Limb (tissue), 2 donors: ENCODE results near the gene SLC22A5.
"Not testable (repeated sequence)": the region's sequence is repeated elsewhere in the genome, so short reads cannot be mapped to it uniquely, and the experiment has no call there.

Experiments used
- DNase-seq, 2 donors: peaks; one replicate each; pipeline ENCODE4 v3.0.0-alpha.2; 2016; ENCODE audit errors: extremely low spot score in 2 of 2

The SLC22A5 gene

GRCh38 chr5:132387640-132388117 lies 18.2 kb downstream of the SLC22A5 start:
- DNase-seq, result peak; percentile 64 to 68

DNA sequence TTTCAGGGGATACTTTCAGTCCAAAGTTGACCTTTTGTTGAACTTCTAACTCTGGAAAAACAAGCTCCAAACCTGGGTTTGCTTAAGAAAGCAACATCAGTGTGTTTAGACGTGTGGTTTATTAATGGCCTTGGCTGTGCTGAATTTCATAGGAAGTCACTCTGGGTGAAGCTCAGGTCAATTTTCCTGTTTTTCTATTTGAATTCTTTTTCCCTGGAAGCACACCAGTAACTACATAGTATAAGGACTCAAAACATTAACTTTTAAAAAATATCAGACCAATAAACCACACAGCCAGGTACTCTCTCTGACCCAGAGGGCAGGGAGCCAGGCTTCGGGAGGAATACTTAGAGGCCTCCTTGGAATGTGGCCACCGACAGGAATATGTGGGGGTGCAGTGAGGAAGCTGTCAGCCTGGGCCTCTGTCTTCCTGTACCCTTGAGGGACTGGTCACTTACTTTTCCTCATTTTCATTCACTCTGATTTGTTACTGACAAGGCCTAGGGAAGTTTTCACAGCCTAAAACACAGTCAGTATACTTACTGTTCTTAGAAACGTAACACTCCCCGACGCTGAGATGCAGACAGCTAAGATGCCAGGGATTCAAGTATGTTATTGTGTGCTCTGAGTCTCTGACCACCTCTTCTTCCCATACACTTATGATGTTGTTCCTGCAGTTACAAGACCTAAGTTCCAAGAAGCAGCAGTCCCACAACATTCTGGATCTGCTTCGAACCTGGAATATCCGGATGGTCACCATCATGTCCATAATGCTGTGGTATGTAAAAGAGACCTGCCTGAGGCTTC lies 18.9 kb downstream of the SLC22A5 start:
- peak; percentile 61 to 67 for DNase-seq

GRCh38 chr5:132389051-132389331 lies 19.5 kb downstream of the SLC22A5 start:
- DNase-seq, result no peak

DNA sequence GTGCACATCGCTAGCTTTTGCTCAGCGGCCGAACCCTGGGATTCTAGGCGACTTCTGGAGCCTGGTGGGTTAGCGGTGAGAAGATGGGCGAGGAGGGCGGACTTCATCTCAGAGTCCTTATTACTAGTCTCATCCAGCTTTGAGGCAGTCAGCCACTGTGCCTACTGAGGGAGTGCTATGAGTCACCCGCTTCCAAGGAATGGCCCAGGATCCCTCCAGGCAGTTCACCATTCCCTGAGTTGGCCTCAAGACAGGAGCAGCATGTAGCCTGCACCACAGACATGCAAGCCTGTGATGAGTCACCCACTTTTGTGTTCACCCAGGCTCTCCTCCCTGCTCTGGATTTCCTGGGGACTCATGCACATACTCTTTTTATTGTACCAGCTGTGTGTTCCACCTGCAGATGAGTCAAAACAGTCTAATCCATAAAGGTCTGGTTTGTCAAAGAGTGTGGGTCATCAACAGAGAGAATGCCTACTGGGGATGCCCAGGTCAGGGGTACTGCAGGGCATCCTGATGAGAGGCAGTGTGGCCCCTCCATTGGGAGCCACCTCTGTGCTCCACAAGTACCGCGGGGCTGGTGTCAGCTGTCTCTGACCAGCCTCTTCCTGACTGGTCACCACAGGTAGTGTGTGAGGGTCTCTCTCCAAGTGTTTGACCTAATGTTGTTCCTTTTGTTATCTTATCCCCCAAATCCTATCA lies 20.2 kb downstream of the SLC22A5 start:
- DNase-seq, result no peak

DNA sequence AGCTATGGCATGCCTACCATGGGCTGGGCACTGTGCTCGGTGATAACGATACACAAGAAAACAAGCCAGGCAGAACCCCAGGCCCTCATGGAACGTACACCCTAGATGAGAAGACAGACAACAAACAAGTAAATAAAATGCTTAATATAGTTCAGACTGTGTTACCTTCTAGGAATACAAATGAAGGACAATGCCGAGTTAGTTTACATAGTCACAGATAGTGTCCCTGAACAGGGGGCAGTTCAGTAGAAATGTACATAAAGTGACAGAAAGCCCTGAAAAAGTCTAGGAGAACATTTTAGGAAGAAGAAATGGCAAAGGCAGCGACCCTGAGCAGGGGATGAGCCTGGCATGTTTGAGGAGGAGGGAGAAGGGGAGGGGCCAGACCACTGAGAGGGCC lies 21.7 kb downstream of the SLC22A5 start:
- DNase-seq, result no peak

DNA sequence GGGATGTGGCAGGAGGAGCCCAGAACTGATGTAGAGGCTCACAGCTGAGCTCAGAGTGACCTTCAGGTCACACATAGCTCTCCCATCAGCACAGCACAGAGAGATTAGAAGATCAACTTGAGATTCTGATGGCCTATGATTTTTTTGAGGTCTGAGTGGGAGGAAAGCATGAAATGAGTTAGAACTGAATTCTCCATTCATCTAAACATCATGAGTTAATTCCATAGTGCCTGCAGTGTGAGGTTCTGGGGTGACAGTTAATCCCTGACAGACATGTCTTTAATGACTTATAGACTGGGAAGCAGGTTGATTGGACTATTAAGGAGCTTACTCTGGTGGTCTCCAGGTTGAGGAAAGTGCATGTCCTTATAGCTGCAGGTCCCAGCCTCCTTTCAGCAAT lies 22.4 kb downstream of the SLC22A5 start:
- no peak for DNase-seq

GRCh38 chr5:132392411-132392810 lies 22.9 kb downstream of the SLC22A5 start:
- no peak for DNase-seq

GRCh38 chr5:132392978-132393825 lies 23.7 kb downstream of the SLC22A5 start:
- no peak for DNase-seq

- no peak for DNase-seq
Observed at GRCh38 chr5:132394667-132395259, 25.3 kb downstream of the SLC22A5 start.

DNA sequence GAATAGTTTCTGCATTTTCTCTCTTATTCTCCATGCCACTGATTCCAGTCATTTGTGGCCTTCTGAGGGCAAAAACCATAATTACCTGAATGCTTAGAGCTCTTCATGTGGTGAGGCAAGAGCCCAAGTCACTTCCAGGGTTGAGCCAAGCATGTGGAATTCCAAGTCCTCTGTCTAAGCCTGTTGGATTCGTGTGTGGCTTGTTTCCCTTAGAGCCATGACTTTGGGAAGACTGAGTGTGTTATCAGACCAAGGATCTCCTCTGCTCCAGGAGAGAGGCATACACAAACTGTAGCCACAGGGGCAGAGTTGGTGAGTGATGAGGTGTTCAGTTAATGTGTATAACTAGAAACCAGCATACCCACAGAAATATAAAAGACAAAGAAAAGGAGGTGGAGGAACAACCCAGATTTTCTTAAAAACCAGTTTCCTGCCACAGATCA lies 27.1 kb downstream of the SLC22A5 start:
- DNase-seq, result no peak

DNA sequence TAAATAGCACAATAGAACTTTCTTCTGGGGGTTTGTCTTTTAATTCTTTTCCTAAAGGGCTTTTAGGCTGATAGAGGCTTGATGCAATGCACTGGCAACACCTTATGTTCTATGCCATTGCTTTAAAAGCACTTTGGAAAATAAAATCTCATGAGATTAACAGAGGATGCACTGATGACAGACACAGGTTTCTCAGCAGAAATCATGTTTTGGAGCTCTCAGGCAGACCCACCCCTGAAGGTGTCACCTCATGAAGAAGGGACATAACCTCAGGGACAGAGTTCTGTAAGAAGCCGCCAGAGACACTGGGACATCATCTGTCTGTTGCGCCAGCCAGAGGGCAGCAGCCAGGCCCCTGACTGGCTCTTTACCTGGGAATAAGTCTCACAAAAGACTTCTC lies 27.7 kb downstream of the SLC22A5 start:
- DNase-seq, result no peak

- not testable (repeated sequence) for DNase-seq
Observed at GRCh38 chr5:132397936-132398675, 28.6 kb downstream of the SLC22A5 start.

DNA sequence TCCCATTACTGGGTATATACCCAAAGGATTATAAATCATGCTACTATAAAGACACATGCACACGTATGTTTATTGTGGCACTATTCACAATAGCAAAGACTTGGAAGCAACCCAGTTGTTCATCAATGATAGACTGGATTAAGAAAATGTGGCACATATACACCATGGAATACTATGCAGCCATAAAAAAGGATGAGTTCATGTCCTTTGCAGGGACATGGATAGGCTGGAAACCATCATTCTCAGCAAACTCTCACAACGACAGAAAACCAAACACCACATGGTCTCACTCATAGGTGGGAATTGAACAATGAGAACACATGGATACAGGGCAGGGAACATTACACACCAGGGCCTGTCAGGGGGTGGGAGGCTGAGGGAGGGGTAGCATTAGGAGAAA lies 34.5 kb downstream of the SLC22A5 start:
- not testable (repeated sequence) for DNase-seq

- no peak for DNase-seq
Observed at GRCh38 chr5:132405646-132406045, 36.1 kb downstream of the SLC22A5 start.

GRCh38 chr5:132406144-132406783 lies 36.8 kb downstream of the SLC22A5 start:
- DNase-seq, result no peak

DNA sequence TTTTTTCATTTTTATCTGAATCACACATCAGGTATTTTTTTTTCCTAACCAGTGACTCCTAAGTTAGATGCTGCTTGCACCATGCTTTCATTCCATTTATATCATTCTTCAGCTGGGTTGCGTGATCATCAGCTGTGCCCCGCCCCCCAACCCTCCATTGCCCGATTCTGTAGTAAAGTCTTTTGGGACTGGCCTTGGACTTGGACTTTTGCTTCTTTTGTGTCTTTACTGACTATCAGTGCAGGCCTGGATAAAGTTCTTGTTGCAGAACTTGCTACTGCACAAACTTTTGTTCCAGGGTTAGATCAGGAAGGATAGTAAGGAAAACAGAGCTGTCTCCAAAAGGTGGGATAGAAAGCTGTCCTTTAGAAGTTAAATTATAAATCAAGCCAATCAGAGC lies 38.5 kb downstream of the SLC22A5 start:
- DNase-seq, result no peak

DNA sequence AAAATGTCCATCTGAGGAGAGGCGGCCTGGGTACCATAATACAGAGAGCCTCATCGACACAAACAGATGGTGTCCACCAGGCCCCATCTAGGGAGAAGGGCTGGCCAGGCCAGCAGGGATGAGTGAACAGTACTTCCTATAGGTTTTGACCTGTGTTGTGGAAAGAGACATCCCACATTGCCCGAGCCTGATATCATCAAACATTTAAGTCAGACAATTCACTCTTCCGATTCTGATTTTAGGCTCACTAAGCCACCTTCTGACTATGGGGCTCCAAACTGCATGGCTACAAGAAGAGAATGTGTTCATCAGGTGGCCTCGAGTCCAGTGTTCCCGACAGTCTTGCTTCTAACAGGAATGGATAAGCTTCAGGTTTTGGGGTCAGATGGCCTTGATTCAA lies 38.9 kb downstream of the SLC22A5 start:
- no peak for DNase-seq

GRCh38 chr5:132408965-132409364 lies 39.5 kb downstream of the SLC22A5 start:
- DNase-seq, result no peak

DNA sequence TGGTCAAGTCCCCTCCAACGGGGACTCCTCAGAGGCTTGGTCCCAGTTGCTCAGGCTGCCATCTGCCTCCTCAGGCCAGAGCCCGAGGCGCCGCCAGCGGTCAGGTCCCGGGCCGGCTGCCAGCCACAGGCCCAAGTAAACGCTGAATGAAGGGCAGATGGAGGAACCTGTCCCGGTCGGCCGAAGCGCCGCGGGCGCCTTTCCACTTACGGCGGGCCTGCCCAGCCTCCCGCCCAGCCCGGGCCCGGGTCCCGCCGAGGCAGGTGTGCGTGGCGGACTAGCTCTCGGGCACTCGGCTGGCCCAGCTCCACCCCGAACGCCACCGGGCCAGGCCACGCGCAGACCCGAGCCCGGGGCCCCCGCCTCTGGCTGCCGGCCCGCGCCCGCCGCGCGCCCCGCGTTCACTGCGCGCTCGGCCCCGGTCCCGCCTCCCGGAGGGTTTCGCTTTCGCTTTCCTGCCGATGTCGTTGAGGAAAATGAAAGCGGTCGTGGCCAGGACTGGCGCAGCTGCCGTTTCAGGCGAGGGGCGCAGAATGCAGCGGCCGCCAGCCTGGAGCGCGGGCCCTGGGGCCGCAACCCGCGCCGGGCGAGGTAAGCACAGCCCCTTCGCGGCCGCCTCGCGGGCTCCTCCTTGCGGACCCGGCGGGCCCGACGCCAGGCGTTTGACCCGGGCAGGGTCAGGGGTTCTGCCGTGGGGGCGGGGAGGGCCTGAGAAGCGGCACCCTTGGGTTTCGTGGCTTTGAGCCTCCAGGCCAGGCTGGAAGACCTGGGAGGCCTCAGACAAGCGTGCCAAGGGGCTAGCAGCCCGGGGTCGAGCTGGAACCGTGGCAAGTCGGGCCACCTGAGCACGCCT lies 41.2 kb downstream of the SLC22A5 start:
- peak; percentile 67 to 86 for DNase-seq
